Stimulated activated naive B cell treated with anti-CD40 and anti-IgM and Interleukin-4, amounts not matched to agents 10 μg/mL and 1 μg/mL and 100 μg/mL, for 72 hours (primary cell): ENCODE data around the gene PCDH11Y.
"Not testable (repeated sequence)": the region's sequence is repeated elsewhere in the genome, so short reads cannot be mapped to it uniquely, and the experiment has no call there.

ENCODE experiments used
- ATAC-seq, 2 donors: fragments of 150-1000 bp; cut with Tn5 transposase; replicated peaks; 2 replicates each; pipeline ENCODE4 v1.10.0; 2021; ENCODE audit warnings: moderate library complexity in 1 of 2
- DNase-seq: peaks from one replicate; pipeline ENCODE4 v3.0.0; 2021
- H3K27ac Mint-ChIP-seq: one replicate; pipeline ENCODE4 v1.8.0; 2022; ENCODE audit warnings: mild to moderate bottlenecking, mixed read lengths
- H3K27me3 Mint-ChIP-seq, 2 donors: one replicate each; pipeline ENCODE4 v1.8.0; 2022; ENCODE audit warnings: mixed read lengths in 2 of 2
- H3K36me3 Mint-ChIP-seq, 2 donors: one replicate each; pipeline ENCODE4 v1.8.0; 2022; ENCODE audit warnings: mixed read lengths in 2 of 2, mild to moderate bottlenecking in 1 of 2
- H3K4me1 Mint-ChIP-seq, 2 donors: one replicate each; pipeline ENCODE4 v1.8.0; 2022; ENCODE audit warnings: mixed read lengths in 2 of 2, mild to moderate bottlenecking in 1 of 2
- H3K4me3 Mint-ChIP-seq, 2 donors: one replicate each; pipeline ENCODE4 v1.8.0; 2022; ENCODE audit warnings: mild to moderate bottlenecking in 2 of 2, mixed read lengths in 2 of 2, moderate library complexity in 1 of 2
- H3K9me3 Mint-ChIP-seq, 2 donors: one replicate each; pipeline ENCODE4 v1.8.0; 2022; ENCODE audit warnings: mixed read lengths in 2 of 2, mild to moderate bottlenecking in 1 of 2

PCDH11Y gene

DNA sequence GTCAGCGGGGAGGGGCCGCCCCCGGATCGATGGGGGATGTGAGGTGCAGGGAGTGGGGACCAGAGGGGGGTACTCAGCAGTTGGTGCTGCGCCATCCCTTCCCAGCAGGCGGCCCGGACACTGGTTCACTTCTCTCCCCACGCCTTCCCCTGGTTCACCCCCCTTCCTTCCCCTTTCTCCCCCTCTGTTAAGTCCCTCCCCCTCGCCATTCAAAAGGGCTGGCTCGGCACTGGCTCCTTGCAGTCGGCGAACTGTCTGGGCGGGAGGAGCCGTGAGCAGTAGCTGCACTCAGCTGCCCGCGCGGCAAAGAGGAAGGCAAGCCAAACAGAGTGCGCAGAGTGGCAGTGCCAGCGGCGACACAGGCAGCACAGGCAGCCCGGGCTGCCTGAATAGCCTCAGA is at the start of gene PCDH11Y:
Gene PCDH11Y (plus strand): TSS at position 240 of the 400 bp plus-strand sequence. CDS start 56,804 bp downstream, outside the sequence.
- not testable (repeated sequence) for H3K4me1 Mint-ChIP-seq, DNase-seq, H3K27me3 Mint-ChIP-seq, H3K9me3 Mint-ChIP-seq, H3K27ac Mint-ChIP-seq, ATAC-seq, H3K36me3 Mint-ChIP-seq, H3K4me3 Mint-ChIP-seq

- H3K27ac Mint-ChIP-seq, ATAC-seq, H3K27me3 Mint-ChIP-seq, H3K4me1 Mint-ChIP-seq, H3K36me3 Mint-ChIP-seq, H3K4me3 Mint-ChIP-seq, DNase-seq, H3K9me3 Mint-ChIP-seq: not testable (repeated sequence)
Observed at GRCh38 chrY:4967894-4968293, 32.2 kb upstream of the PCDH11Y start.

DNA sequence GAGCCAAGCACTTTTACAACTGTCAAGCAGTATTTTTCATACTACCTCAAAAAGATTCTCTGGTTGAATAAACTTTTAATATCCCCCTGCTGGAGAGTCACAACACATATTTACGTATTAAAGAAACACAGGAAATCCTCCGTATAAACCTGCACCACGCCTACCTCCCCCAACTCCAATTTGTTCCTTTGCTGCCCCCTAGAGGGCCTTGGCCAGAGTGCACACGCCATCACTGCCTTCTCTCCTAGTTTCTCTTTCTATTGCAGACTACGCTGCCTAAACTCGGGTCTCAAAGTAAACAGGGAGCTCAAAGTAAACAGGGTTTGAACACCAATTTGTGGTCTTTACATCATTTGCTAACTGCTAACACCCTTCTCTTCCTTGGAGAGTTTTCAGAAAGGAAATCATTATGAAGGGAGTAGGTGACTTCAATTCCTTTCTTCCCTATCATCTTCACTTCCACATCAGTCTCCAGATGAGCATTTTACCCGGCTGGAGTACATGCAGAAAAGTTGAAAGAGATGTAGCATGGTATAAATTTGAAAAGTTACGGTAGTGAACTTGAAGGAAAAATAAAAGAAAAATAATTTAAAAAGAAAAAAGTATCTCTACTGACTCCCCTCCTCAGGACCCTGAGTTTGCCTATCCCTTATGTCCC is 8.2 kb upstream of the PCDH11Y start:
- H3K27ac Mint-ChIP-seq, H3K36me3 Mint-ChIP-seq, H3K27me3 Mint-ChIP-seq, H3K4me3 Mint-ChIP-seq, H3K9me3 Mint-ChIP-seq, H3K4me1 Mint-ChIP-seq, DNase-seq: not testable (repeated sequence)
- peak; percentile 74 to 86 for ATAC-seq

DNA sequence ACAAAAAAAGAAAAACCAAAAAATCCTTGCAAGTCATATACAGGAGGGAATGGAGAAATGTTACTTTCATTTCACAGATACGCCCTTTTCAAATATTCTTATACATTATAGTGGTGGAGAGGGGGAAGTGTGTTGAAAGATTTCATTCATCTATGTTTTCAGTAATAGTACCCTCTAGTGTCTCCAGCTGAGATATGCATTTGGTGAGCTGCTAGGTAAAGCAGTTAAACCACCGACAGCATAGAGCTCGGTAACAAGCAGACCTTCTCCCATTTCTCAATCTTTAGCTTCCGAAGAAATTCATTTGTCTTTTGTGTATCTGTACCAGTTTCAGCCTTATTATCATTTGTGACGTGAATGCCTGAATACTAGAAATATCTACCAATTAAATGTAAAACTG is 5.2 kb upstream of the PCDH11Y start:
- H3K27ac Mint-ChIP-seq, H3K27me3 Mint-ChIP-seq, H3K4me1 Mint-ChIP-seq, ATAC-seq, H3K36me3 Mint-ChIP-seq, H3K9me3 Mint-ChIP-seq, H3K4me3 Mint-ChIP-seq, DNase-seq: not testable (repeated sequence)

DNA sequence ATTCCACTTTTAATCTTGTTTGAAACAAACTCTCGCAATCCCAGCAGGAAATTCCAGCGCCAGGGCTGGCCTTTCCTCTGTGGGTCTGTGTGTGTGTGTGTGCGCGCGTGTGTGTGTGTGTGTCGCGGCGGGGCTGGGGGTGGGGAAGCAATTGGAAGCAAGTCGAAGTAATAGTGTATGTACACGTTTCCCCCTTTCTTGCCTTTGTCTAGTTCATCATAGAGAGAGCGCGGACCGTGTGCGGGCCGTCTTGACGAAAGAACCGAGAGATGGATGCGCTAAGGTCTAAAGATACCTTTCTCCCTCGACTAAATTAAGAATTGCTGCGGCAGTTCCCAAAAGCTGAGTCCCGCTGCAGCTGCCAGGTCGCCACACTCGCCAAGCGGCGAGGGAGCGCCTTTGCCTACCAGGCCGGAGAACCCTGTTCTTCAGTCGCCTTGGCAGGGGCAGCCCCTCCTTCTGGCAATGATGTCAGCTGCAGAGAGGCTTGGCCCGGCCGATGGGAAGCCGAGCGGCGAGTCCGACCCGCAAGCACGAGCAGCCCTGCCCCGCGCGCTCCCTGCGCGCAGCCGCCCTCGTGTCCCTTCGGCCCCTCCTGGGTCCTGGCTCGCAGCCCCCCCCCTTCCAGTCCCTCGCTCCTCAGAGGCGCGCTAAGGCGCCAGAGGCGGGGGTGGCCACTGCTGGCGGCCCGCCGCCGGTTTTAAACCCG is 2.5 kb downstream of the PCDH11Y start:
- H3K9me3 Mint-ChIP-seq, DNase-seq, H3K36me3 Mint-ChIP-seq, H3K4me1 Mint-ChIP-seq, H3K4me3 Mint-ChIP-seq, ATAC-seq, H3K27ac Mint-ChIP-seq: not testable (repeated sequence)
- peaks cover 0 to 12% of the 10 kb centered on the region in 2 donors for H3K27me3 Mint-ChIP-seq

DNA sequence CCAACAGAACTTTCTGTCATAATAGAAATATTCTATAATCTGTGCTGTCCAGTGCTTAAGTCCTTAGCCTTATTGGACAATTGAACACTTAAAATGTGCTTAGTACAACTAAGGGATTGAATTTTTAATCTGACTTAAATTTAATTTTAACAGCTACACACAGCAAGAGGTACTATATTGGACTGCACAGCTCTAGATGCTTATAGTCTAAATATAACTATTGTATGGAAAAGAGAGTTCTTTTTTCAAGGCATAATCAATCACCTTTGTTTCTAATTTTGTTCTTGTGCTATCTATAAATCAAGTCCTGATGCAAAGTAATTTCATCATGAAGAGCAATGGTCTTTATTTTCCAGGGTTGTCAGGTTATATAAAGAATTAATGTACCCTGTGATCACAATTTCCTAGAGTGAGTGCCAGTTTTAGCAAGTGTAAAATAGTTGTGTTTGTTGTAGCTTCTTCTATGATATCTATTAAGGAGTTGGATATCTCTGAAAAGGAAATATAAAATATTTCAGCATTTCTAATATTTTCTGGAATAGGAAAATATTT is 39.0 kb downstream of the PCDH11Y start:
- DNase-seq, H3K27ac Mint-ChIP-seq, H3K9me3 Mint-ChIP-seq, H3K27me3 Mint-ChIP-seq, H3K36me3 Mint-ChIP-seq, H3K4me1 Mint-ChIP-seq, H3K4me3 Mint-ChIP-seq, ATAC-seq: not testable (repeated sequence)

DNA sequence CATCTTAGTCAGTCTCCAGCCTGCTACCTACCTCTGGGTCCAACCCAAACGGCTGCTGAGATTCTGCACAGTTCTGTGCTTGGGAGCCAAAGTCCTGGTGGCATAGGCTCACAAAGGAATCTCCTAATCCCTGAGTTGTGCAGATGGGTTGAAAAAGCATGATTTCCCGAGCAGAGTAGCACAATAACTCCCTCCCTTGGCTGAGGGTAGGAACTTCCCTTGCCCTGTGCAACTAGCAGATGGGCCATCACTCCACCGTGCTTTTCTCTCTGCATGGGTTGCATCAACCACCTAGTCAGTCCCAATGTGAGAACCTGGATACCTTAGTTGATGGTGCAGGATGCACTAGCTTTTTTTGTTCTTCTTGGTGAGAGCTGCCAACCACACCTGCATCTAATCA is 82.9 kb downstream of the PCDH11Y start:
- H3K27me3 Mint-ChIP-seq, DNase-seq, ATAC-seq, H3K9me3 Mint-ChIP-seq, H3K4me1 Mint-ChIP-seq, H3K4me3 Mint-ChIP-seq, H3K27ac Mint-ChIP-seq, H3K36me3 Mint-ChIP-seq: not testable (repeated sequence)

DNA sequence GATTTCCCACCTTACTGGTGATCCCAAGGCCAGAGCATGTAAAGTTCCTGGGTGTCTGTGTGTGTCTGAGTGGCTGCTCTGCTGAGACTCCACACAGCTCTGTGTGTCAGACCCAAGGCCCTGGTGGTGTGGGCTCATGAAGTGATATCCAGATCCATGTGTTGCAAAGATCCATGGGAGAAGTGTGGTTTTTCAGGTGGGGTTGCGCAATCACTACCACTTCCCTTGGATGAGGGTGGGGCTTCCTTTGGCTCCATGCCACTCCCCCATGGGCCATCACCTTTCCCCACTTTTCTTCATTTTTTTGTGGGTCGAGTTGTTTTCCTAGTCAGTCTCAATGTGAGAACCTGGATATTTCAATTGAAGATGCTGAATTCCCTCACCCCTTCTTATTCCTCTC is 182.9 kb downstream of the PCDH11Y start:
- ATAC-seq, H3K27ac Mint-ChIP-seq, DNase-seq, H3K4me1 Mint-ChIP-seq, H3K4me3 Mint-ChIP-seq, H3K36me3 Mint-ChIP-seq, H3K27me3 Mint-ChIP-seq, H3K9me3 Mint-ChIP-seq: not testable (repeated sequence)

DNA sequence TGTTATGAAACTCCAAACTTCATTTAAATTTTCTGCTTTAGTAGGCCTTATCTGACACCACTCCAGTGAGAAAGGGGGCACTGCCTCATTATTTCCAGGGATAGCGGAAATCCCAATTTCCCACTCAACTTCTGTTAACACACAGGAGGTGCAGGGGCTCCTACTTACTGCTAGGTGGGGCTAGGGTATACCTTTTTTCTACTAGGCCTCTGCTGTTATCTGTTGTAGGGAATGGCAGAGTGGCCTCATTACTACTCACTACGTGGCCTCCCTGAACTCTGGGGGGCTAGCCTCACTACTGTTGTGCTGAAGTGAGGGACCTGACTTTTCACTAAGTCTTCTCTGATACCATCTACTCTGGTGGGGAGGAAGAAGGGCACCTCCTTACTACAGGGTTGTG is 215.0 kb downstream of the PCDH11Y start:
- not testable (repeated sequence) for H3K36me3 Mint-ChIP-seq, H3K4me1 Mint-ChIP-seq, H3K9me3 Mint-ChIP-seq, H3K27me3 Mint-ChIP-seq, ATAC-seq, DNase-seq, H3K4me3 Mint-ChIP-seq, H3K27ac Mint-ChIP-seq

GRCh38 chrY:5324931-5325330 is 324.8 kb downstream of the PCDH11Y start:
- H3K36me3 Mint-ChIP-seq, H3K4me1 Mint-ChIP-seq, ATAC-seq, H3K4me3 Mint-ChIP-seq, H3K27ac Mint-ChIP-seq, H3K27me3 Mint-ChIP-seq, DNase-seq: not testable (repeated sequence)
- H3K9me3 Mint-ChIP-seq, result peaks cover 0 to 10% of the 10 kb centered on the region in 2 donors

DNA sequence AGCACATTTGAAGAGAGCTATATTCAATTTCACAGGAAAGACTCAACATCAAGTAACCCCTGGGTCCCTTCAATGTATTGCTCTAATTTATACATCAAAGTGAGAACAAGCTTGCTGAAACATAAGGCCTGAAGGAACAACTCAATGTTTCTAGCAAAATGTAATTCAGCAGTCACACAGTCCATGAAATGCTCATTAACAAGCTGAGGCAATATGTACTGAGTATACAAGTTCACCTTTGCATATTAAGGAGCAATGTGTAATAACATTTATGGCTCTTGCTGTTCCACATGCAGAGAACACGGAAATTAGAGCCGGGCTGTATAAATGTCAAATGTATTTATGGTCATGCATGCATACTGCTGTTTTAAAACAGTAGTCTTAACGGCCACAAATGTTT is 342.1 kb downstream of the PCDH11Y start:
- H3K9me3 Mint-ChIP-seq, H3K36me3 Mint-ChIP-seq, H3K4me3 Mint-ChIP-seq, ATAC-seq, H3K27ac Mint-ChIP-seq, H3K27me3 Mint-ChIP-seq, H3K4me1 Mint-ChIP-seq, DNase-seq: not testable (repeated sequence)

DNA sequence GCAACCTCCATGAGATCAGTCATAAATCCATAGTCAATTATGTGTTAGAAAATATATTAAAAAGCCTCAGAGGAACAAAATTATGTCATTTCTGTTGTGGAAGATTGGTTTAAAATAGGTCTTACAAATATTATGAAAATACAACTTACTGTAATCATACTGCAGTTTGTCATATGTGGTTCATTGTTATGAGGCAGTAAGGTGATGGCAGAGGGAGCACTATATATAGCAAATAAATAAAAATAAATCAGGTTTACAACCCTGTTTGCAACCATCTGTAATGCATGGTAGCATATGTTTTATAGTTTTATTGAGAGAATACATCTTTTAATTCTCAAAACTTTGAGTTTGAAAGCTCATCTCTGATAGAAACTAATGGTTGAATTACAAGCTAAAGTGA is 543.6 kb downstream of the PCDH11Y start:
- H3K4me3 Mint-ChIP-seq, H3K36me3 Mint-ChIP-seq, ATAC-seq, H3K9me3 Mint-ChIP-seq, DNase-seq, H3K27ac Mint-ChIP-seq, H3K27me3 Mint-ChIP-seq, H3K4me1 Mint-ChIP-seq: not testable (repeated sequence)

DNA sequence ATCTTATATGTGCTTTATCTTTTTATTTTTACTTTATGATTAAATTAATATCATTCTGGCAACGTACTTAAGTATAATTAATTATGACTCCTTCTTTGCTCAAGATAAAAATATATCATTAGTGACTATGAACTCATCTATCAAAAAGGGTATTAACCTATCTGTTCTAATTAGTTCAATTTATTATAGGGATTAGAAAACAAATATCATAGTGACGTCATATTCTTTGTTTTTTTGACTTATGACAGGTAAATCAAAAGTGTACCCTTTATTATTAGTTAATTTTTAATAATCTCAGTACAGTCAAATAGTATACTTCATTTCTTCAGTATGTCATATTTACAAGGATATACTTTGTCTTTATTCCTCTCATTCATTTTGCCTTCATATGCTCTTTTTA is 638.5 kb downstream of the PCDH11Y start:
- not testable (repeated sequence) for H3K4me1 Mint-ChIP-seq, ATAC-seq, DNase-seq

GRCh38 chrY:5679265-5679664 is 679.2 kb downstream of the PCDH11Y start:
- H3K27ac Mint-ChIP-seq, DNase-seq, H3K4me3 Mint-ChIP-seq, H3K36me3 Mint-ChIP-seq, H3K27me3 Mint-ChIP-seq, H3K4me1 Mint-ChIP-seq, H3K9me3 Mint-ChIP-seq, ATAC-seq: not testable (repeated sequence)

More for the DNA sequence above, 638.5 kb downstream of the PCDH11Y start:
- not testable (repeated sequence) for H3K4me3 Mint-ChIP-seq, H3K36me3 Mint-ChIP-seq, H3K9me3 Mint-ChIP-seq, H3K27me3 Mint-ChIP-seq, H3K27ac Mint-ChIP-seq

- not testable (repeated sequence) for H3K4me1 Mint-ChIP-seq, ATAC-seq, H3K27ac Mint-ChIP-seq, H3K9me3 Mint-ChIP-seq, H3K27me3 Mint-ChIP-seq, DNase-seq, H3K4me3 Mint-ChIP-seq, H3K36me3 Mint-ChIP-seq
Observed at GRCh38 chrY:5708727-5709126, 708.6 kb downstream of the PCDH11Y start.
